Measurements from ENCODE around the gene DMRT3. TPM values are rescaled to one million over a fixed set of nuclear protein-coding genes. Genes with fewer than 3 reads are reported as not detected.

Gene DMRT3
- total RNA-seq, 1 donor from 2014 or later: not detected

GRCh38 chr9:974996-975739 is 1.3 kb upstream of the DMRT3 start:
- peaks cover 18% of the 10 kb centered on the region for H3K4me1 Mint-ChIP-seq (ENCODE audit: low read depth)
- no peak for TF ChIP-seq CTCF (IDR thresholded peaks at IDR 0.05)
- no peaks in the 10 kb centered on the region for H3K36me3 Mint-ChIP-seq (ENCODE audit: low read depth)
- no peaks in the 10 kb centered on the region for H3K9me3 Mint-ChIP-seq (ENCODE audit: low read depth)
- peaks cover 73% of the 10 kb centered on the region for H3K27me3 Mint-ChIP-seq (ENCODE audit: low read depth)
- H3K27ac Mint-ChIP-seq (ENCODE audit: unreplicated experiment): no peak overlapping the region
- no peak overlapping the region for H3K4me3 Mint-ChIP-seq (ENCODE audit: unreplicated experiment)
- no peak for DNase-seq (ENCODE audit: low spot score)

GRCh38 chr9:975740-976257 is 656 bp upstream of the DMRT3 start:
- no peak overlapping the region for H3K4me3 Mint-ChIP-seq (ENCODE audit: unreplicated experiment)
- peaks cover 71% of the 10 kb centered on the region for H3K27me3 Mint-ChIP-seq (ENCODE audit: low read depth)
- no peaks in the 10 kb centered on the region for H3K9me3 Mint-ChIP-seq (ENCODE audit: low read depth)
- H3K4me1 Mint-ChIP-seq (ENCODE audit: low read depth): peaks cover 15% of the 10 kb centered on the region
- no peaks in the 10 kb centered on the region for H3K36me3 Mint-ChIP-seq (ENCODE audit: low read depth)
- H3K27ac Mint-ChIP-seq (ENCODE audit: unreplicated experiment): no peak overlapping the region
- no peak for DNase-seq (ENCODE audit: low spot score)
- no peak for TF ChIP-seq CTCF (IDR thresholded peaks at IDR 0.05)

- DNase-seq (ENCODE audit: low spot score): no peak
- no peaks in the 10 kb centered on the region for H3K36me3 Mint-ChIP-seq (ENCODE audit: low read depth)
- H3K4me3 Mint-ChIP-seq (ENCODE audit: unreplicated experiment): no peak overlapping the region
- H3K4me1 Mint-ChIP-seq (ENCODE audit: low read depth): peaks cover 12% of the 10 kb centered on the region
- no peaks in the 10 kb centered on the region for H3K9me3 Mint-ChIP-seq (ENCODE audit: low read depth)
- peaks cover 79% of the 10 kb centered on the region for H3K27me3 Mint-ChIP-seq (ENCODE audit: low read depth)
- no peak overlapping the region for H3K27ac Mint-ChIP-seq (ENCODE audit: unreplicated experiment)
- TF ChIP-seq CTCF (IDR thresholded peaks at IDR 0.05): no peak
Measured at GRCh38 chr9:976943-977837, 735 bp downstream of the DMRT3 start.

- peaks cover 84% of the 10 kb centered on the region for H3K27me3 Mint-ChIP-seq (ENCODE audit: low read depth)
- H3K36me3 Mint-ChIP-seq (ENCODE audit: low read depth): no peaks in the 10 kb centered on the region
- no peak for DNase-seq (ENCODE audit: low spot score)
- no peak for TF ChIP-seq CTCF (IDR thresholded peaks at IDR 0.05)
- H3K4me1 Mint-ChIP-seq (ENCODE audit: low read depth): peaks cover 9% of the 10 kb centered on the region
- H3K27ac Mint-ChIP-seq (ENCODE audit: unreplicated experiment): no peak overlapping the region
- H3K9me3 Mint-ChIP-seq (ENCODE audit: low read depth): no peaks in the 10 kb centered on the region
- H3K4me3 Mint-ChIP-seq (ENCODE audit: unreplicated experiment): no peak overlapping the region
Measured at GRCh38 chr9:977838-978830, 1.7 kb downstream of the DMRT3 start.

All from chondrocyte (in vitro differentiated cells).